GM23338 (cell line): ENCODE results near the gene DNAAF5.

Source experiments
- CREB1 ChIP-seq: fragments of 250-450 bp; sonication (Bioruptor Pico); IDR thresholded peaks from 2 replicates; pipeline ENCODE4 v1.5.0; 2020; ENCODE audit warnings: low read depth, mild to moderate bottlenecking, moderate library complexity
- EZH2 ChIP-seq: fragments of 200-600 bp; sonication (generic); IDR thresholded peaks from one replicate; pipeline ENCODE4 v1.8.0; 2017; ENCODE audit warnings: antibody characterized with exemption, mild to moderate bottlenecking, low read depth; ENCODE audit not compliant: unreplicated experiment
- EZH2phosphoT487 ChIP-seq: fragments of 200-600 bp; sonication (generic); IDR thresholded peaks from one replicate; pipeline ENCODE4 v1.8.1; 2018; ENCODE audit warnings: antibody characterized with exemption; ENCODE audit not compliant: unreplicated experiment
- JUNB ChIP-seq: IDR thresholded peaks from one replicate; pipeline ENCODE4 v1.6.1; 2016; ENCODE audit warnings: antibody characterized with exemption; ENCODE audit not compliant: unreplicated experiment
- POLR2AphosphoS5 ChIP-seq: IDR thresholded peaks from 2 replicates; pipeline ENCODE4 v1.6.1; 2016; ENCODE audit warnings: antibody characterized with exemption, low read depth
- STAT1 ChIP-seq: IDR thresholded peaks from one replicate; pipeline ENCODE4 v1.6.1; 2016; ENCODE audit warnings: antibody characterized with exemption; ENCODE audit not compliant: unreplicated experiment
- ZNF114 ChIP-seq: fragments of 250-450 bp; sonication (Bioruptor Pico); IDR thresholded peaks from 2 replicates; pipeline ENCODE4 v1.5.0; 2020; ENCODE audit warnings: mild to moderate bottlenecking, moderate library complexity
- ZNF331 ChIP-seq: fragments of 250-450 bp; sonication (Bioruptor Pico); IDR thresholded peaks from 2 replicates; pipeline ENCODE4 v1.5.0; 2020; ENCODE audit warnings: low read depth, mild to moderate bottlenecking, moderate library complexity
- TF ChIP-seq, protein P1 (sequence below), 2 experiments: fragments of 200-600 bp in 1 of 2; sonication (generic) in 1 of 2; conservative IDR thresholded peaks; 2 replicates each; pipeline versions ENCODE4 v1.5.1 to v1.6.1; 2016 to 2017; ENCODE audit warnings: antibody characterized with exemption in 2 of 2, low read depth in 2 of 2, mild to moderate bottlenecking in 2 of 2, moderate library complexity in 1 of 2
- TF ChIP-seq, protein P2 (sequence below): IDR thresholded peaks from one replicate; pipeline ENCODE4 v1.6.1; 2018; ENCODE audit warnings: antibody characterized with exemption; ENCODE audit not compliant: unreplicated experiment
- TF ChIP-seq, protein P3 (sequence below): IDR thresholded peaks from 2 replicates; pipeline ENCODE4 v1.6.1; 2016; ENCODE audit warnings: antibody characterized with exemption

DNA sequence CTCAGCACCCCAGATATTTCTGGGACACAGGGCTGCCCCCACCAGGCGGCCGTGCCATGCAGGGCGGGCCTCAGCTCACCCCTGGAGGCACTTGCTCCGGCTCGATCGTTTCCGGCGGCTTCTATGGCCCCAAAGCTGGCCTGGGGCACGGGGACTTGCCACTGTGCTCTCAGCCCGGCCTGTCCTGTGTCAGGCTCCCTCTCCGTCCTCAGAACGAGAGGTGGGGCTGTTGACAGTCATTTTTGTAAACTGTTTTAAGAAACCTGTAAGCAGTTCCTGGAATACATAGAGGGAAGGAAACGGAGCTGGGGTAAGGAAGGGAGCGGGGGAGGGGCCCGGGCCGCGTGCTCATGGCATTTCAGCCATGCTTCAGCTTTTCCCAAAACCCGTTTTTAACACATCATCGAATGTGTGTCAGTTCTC, 31.3 kb downstream of the DNAAF5 start:
- TF ChIP-seq, protein P1, sequence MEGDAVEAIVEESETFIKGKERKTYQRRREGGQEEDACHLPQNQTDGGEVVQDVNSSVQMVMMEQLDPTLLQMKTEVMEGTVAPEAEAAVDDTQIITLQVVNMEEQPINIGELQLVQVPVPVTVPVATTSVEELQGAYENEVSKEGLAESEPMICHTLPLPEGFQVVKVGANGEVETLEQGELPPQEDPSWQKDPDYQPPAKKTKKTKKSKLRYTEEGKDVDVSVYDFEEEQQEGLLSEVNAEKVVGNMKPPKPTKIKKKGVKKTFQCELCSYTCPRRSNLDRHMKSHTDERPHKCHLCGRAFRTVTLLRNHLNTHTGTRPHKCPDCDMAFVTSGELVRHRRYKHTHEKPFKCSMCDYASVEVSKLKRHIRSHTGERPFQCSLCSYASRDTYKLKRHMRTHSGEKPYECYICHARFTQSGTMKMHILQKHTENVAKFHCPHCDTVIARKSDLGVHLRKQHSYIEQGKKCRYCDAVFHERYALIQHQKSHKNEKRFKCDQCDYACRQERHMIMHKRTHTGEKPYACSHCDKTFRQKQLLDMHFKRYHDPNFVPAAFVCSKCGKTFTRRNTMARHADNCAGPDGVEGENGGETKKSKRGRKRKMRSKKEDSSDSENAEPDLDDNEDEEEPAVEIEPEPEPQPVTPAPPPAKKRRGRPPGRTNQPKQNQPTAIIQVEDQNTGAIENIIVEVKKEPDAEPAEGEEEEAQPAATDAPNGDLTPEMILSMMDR (conservative IDR thresholded peaks at IDR 0.05; ENCODE audit: low read depth in 2 of 2), result no peak
- TF ChIP-seq EZH2 (no peak), POLR2AphosphoS5 (no peak), JUNB (no peak), ZNF331 (no peak), STAT1 (no peak), CREB1 (CRISPR knock-in tag) (no peak), EZH2phosphoT487 (no peak), ZNF114 (CRISPR knock-in tag) (no peak)
- TF ChIP-seq, protein P2, sequence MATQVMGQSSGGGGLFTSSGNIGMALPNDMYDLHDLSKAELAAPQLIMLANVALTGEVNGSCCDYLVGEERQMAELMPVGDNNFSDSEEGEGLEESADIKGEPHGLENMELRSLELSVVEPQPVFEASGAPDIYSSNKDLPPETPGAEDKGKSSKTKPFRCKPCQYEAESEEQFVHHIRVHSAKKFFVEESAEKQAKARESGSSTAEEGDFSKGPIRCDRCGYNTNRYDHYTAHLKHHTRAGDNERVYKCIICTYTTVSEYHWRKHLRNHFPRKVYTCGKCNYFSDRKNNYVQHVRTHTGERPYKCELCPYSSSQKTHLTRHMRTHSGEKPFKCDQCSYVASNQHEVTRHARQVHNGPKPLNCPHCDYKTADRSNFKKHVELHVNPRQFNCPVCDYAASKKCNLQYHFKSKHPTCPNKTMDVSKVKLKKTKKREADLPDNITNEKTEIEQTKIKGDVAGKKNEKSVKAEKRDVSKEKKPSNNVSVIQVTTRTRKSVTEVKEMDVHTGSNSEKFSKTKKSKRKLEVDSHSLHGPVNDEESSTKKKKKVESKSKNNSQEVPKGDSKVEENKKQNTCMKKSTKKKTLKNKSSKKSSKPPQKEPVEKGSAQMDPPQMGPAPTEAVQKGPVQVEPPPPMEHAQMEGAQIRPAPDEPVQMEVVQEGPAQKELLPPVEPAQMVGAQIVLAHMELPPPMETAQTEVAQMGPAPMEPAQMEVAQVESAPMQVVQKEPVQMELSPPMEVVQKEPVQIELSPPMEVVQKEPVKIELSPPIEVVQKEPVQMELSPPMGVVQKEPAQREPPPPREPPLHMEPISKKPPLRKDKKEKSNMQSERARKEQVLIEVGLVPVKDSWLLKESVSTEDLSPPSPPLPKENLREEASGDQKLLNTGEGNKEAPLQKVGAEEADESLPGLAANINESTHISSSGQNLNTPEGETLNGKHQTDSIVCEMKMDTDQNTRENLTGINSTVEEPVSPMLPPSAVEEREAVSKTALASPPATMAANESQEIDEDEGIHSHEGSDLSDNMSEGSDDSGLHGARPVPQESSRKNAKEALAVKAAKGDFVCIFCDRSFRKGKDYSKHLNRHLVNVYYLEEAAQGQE, result no peak
- TF ChIP-seq, protein P3, sequence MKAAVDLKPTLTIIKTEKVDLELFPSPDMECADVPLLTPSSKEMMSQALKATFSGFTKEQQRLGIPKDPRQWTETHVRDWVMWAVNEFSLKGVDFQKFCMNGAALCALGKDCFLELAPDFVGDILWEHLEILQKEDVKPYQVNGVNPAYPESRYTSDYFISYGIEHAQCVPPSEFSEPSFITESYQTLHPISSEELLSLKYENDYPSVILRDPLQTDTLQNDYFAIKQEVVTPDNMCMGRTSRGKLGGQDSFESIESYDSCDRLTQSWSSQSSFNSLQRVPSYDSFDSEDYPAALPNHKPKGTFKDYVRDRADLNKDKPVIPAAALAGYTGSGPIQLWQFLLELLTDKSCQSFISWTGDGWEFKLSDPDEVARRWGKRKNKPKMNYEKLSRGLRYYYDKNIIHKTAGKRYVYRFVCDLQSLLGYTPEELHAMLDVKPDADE, result no peak
